SK-N-SH (cell line): ENCODE results near the gene NAXD. TPM values are rescaled to one million over a fixed set of nuclear protein-coding genes. Genes with fewer than 3 reads are reported as not detected.

Source experiments
- CTCF ChIA-PET: fragments of 300-600, 350-600 bp; formaldehyde crosslinking; extraction: SDS; loops from one replicate; lab custom pipeline; 2021; lab: Yijun Ruan, JAX
- POLR2A ChIA-PET: fragments of 350-600 bp; sonication (Branson Sonifier 250); formaldehyde crosslinking; extraction: SDS; loops from one replicate; lab custom pipeline; 2020; ENCODE audit warnings: antibody characterized with exemption, inconsistent platforms; lab: Yijun Ruan, JAX
- DNase-seq: peaks from one replicate; pipeline ENCODE4 v3.0.0; 2012
- H2AFZ ChIP-seq: fragments of 200-600 bp; sonication (generic); 2 replicates; pipeline ENCODE4 v1.8.1; 2016; ENCODE audit warnings: antibody characterized with exemption, mild to moderate bottlenecking, low read depth
- H3F3A ChIP-seq: fragments of 200-600 bp; sonication (generic); replicated peaks from 2 replicates; pipeline ENCODE3; 2016; ENCODE audit warnings: antibody characterized with exemption, mild to moderate bottlenecking; ENCODE audit not compliant: insufficient read depth
- H3K27ac ChIP-seq, 2 experiments: fragments of 200-500 bp in 1 of 2; fragments of 200-600 bp in 1 of 2; sonication (Bioruptor generic) in 1 of 2; sonication (generic), shearing (Covaris generic) in 1 of 2; 2 replicates each; pipeline versions ENCODE4 v1.5.1 to v1.6.1; 2014 to 2016; ENCODE audit warnings: low read depth in 2 of 2, inconsistent platforms in 1 of 2, low read length in 1 of 2, mild to moderate bottlenecking in 1 of 2, mixed read lengths in 1 of 2
- H3K27me3 ChIP-seq: fragments of 200-600 bp; sonication (generic), shearing (Covaris generic); 2 replicates; pipeline ENCODE4 v1.6.1; 2016; ENCODE audit warnings: mixed run types; ENCODE audit not compliant: insufficient read depth
- H3K36me3 ChIP-seq, 2 experiments: fragments of 200-500 bp in 1 of 2; fragments of 200-600 bp in 1 of 2; sonication (Bioruptor generic) in 1 of 2; sonication (generic) in 1 of 2; replicated peaks in 1 of 2; 2 replicates each; pipeline versions ENCODE3 to v1.5.1; 2014 to 2016; ENCODE audit warnings: low read length in 1 of 2, mild to moderate bottlenecking in 1 of 2; ENCODE audit not compliant: insufficient read depth in 2 of 2, control insufficient read depth in 1 of 2
- H3K4me1 ChIP-seq, 2 experiments: fragments of 200-500 bp in 1 of 2; fragments of 200-600 bp in 1 of 2; sonication (Bioruptor generic) in 1 of 2; sonication (generic), shearing (Covaris generic) in 1 of 2; 2 replicates each; pipeline versions ENCODE4 v1.5.1 to v1.6.1; 2014 to 2016; ENCODE audit warnings: low read depth in 1 of 2, low read length in 1 of 2, mixed run types in 1 of 2; ENCODE audit not compliant: insufficient read depth in 2 of 2, control insufficient read depth in 1 of 2
- H3K4me2 ChIP-seq: fragments of 200-600 bp; sonication (generic), shearing (Covaris generic); 2 replicates; pipeline ENCODE4 v1.6.1; 2017; ENCODE audit warnings: mixed run types
- H3K4me3 ChIP-seq, 2 experiments: fragments of 200-500 bp in 1 of 2; fragments of 200-600 bp in 1 of 2; sonication (Bioruptor generic) in 1 of 2; sonication (generic), shearing (Covaris generic) in 1 of 2; 2 replicates each; pipeline versions ENCODE4 v1.5.1 to v1.8.1; 2014 to 2016; ENCODE audit warnings: low read depth in 2 of 2, inconsistent platforms in 1 of 2, low read length in 1 of 2, mild to moderate bottlenecking in 1 of 2, mixed read lengths in 1 of 2, moderate library complexity in 1 of 2
- H3K79me2 ChIP-seq: fragments of 200-600 bp; sonication (generic); 2 replicates; pipeline ENCODE4 v1.8.1; 2017; ENCODE audit warnings: mild to moderate bottlenecking; ENCODE audit not compliant: insufficient read depth
- H3K9ac ChIP-seq: fragments of 200-600 bp; sonication (generic); 2 replicates; pipeline ENCODE4 v1.6.1; 2017; ENCODE audit warnings: mixed run types
- H3K9me2 ChIP-seq: fragments of 200-600 bp; sonication (generic); 2 replicates; pipeline ENCODE4 v1.6.1; 2017; ENCODE audit warnings: mixed run types
- H3K9me3 ChIP-seq: fragments of 200-600 bp; sonication (generic); 2 replicates; pipeline ENCODE4 v1.6.1; 2017; ENCODE audit warnings: mixed run types, mild to moderate bottlenecking, moderate library complexity
- H4K20me1 ChIP-seq: fragments of 200-600 bp; sonication (generic); 2 replicates; pipeline ENCODE4 v1.6.1; 2017; ENCODE audit warnings: mild to moderate bottlenecking, mixed run types; ENCODE audit not compliant: insufficient read depth
- ELF1 ChIP-seq: IDR thresholded peaks from 2 replicates; pipeline ENCODE4 v1.4.0; 2012
- EZH2phosphoT487 ChIP-seq: fragments of 200-600 bp; sonication (generic); IDR thresholded peaks from 2 replicates; pipeline ENCODE4 v1.6.1; 2017; ENCODE audit warnings: low read depth, mixed run types, mild to moderate bottlenecking, antibody characterized with exemption, moderate library complexity, borderline replicate concordance
- GATA2 ChIP-seq: sonication (generic); formaldehyde crosslinking; IDR thresholded peaks from 2 replicates; pipeline ENCODE4 v1.5.0; 2020; ENCODE audit warnings: mild to moderate bottlenecking, missing genetic modification reagents
- NRF1 ChIP-seq: IDR thresholded peaks from 2 replicates; pipeline ENCODE4 v1.6.1; 2012; ENCODE audit warnings: low read depth, mild to moderate bottlenecking, low read length
- RAD21 ChIP-seq: IDR thresholded peaks from 2 replicates; pipeline ENCODE4 v1.6.1; 2012; ENCODE audit warnings: mild to moderate bottlenecking, low read length
- RCOR1 ChIP-seq: fragments of 150-350 bp; IDR thresholded peaks from 2 replicates; pipeline ENCODE4 v1.6.1; 2017; ENCODE audit warnings: antibody characterized with exemption, low read length
- RFX5 ChIP-seq: IDR thresholded peaks from 2 replicates; pipeline ENCODE4 v1.6.1; 2012; ENCODE audit warnings: mild to moderate bottlenecking, improper control_type of control experiment, low read length
- RXRA ChIP-seq: IDR thresholded peaks from 2 replicates; pipeline ENCODE4 v1.4.0; 2012; ENCODE audit warnings: low read depth, mild to moderate bottlenecking, borderline replicate concordance
- SMC3 ChIP-seq: IDR thresholded peaks from 2 replicates; pipeline ENCODE4 v1.6.1; 2012; ENCODE audit warnings: low read depth, low read length, improper control_type of control experiment
- TAF1 ChIP-seq: IDR thresholded peaks from 2 replicates; pipeline ENCODE4 v1.6.1; 2012; ENCODE audit warnings: low read depth, mild to moderate bottlenecking, low read length, moderate library complexity, borderline replicate concordance
- TCF12 ChIP-seq: IDR thresholded peaks from 2 replicates; pipeline ENCODE4 v1.4.0; 2012
- TEAD4 ChIP-seq: IDR thresholded peaks from 2 replicates; pipeline ENCODE4 v1.4.0; 2012; ENCODE audit warnings: mild to moderate bottlenecking, borderline replicate concordance; ENCODE audit not compliant: insufficient read depth
- WGBS: methylation state at CpG from one replicate; pipeline ENCODE4 v1.1.6; 2017; ENCODE audit warnings: low lambda C conversion rate; 5-methylcytosine and 5-hydroxymethylcytosine counted together
- polyA plus RNA-seq, 3 experiments: library from polyadenylated mRNA; depleted of rRNA; stranded (reverse); fragments of >200 nt; gene quantifications; 2 replicates each; pipeline ENCODE4 v1.2.3, GENCODE V29; 2012
- TF ChIP-seq, protein P1 (sequence below): fragments of 150-350 bp; IDR thresholded peaks from 2 replicates; pipeline ENCODE4 v1.6.1; 2016; ENCODE audit warnings: mild to moderate bottlenecking, low read depth, low read length
- TF ChIP-seq, protein P2 (sequence below): fragments of 150-350 bp; IDR thresholded peaks from 2 replicates; pipeline ENCODE4 v1.6.1; 2017; ENCODE audit warnings: antibody characterized with exemption, low read length, low read depth, borderline replicate concordance
- TF ChIP-seq, protein P3 (sequence below): IDR thresholded peaks from 2 replicates; pipeline ENCODE4; 2012
- TF ChIP-seq, protein P4 (sequence below): IDR thresholded peaks from 2 replicates; pipeline ENCODE4 v1.4.0; 2012; ENCODE audit warnings: low read depth, borderline replicate concordance

The NAXD gene
- polyA plus RNA-seq, 1 of the 3 experiments (the other 2 are of a cell fraction): 32.4 TPM

GRCh38 chr13:110652764-110653163 lies 37.4 kb downstream of the NAXD start:
- no peak overlapping the region for H3K9ac ChIP-seq
- H3F3A ChIP-seq: no peaks in the 10 kb centered on the region
- no peak overlapping the region for H2AFZ ChIP-seq
- CTCF ChIA-PET: interaction anchor here (1.7 kb wide), 1 partner anchor 10 kb away, joined by 4 read pairs; no protein-coding TSS in a partner anchor
- TF ChIP-seq, protein P1, sequence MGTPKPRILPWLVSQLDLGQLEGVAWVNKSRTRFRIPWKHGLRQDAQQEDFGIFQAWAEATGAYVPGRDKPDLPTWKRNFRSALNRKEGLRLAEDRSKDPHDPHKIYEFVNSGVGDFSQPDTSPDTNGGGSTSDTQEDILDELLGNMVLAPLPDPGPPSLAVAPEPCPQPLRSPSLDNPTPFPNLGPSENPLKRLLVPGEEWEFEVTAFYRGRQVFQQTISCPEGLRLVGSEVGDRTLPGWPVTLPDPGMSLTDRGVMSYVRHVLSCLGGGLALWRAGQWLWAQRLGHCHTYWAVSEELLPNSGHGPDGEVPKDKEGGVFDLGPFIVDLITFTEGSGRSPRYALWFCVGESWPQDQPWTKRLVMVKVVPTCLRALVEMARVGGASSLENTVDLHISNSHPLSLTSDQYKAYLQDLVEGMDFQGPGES: no peak
- TF ChIP-seq RXRA (no peak), RAD21 (no peak), RCOR1 (no peak), NRF1 (no peak), EZH2phosphoT487 (no peak), RFX5 (no peak), ELF1 (no peak), TEAD4 (no peak), TCF12 (no peak), GATA2 (no peak), SMC3 (no peak), TAF1 (no peak)
- TF ChIP-seq, protein P2, sequence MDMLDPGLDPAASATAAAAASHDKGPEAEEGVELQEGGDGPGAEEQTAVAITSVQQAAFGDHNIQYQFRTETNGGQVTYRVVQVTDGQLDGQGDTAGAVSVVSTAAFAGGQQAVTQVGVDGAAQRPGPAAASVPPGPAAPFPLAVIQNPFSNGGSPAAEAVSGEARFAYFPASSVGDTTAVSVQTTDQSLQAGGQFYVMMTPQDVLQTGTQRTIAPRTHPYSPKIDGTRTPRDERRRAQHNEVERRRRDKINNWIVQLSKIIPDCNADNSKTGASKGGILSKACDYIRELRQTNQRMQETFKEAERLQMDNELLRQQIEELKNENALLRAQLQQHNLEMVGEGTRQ: no peak
- TF ChIP-seq, protein P3, sequence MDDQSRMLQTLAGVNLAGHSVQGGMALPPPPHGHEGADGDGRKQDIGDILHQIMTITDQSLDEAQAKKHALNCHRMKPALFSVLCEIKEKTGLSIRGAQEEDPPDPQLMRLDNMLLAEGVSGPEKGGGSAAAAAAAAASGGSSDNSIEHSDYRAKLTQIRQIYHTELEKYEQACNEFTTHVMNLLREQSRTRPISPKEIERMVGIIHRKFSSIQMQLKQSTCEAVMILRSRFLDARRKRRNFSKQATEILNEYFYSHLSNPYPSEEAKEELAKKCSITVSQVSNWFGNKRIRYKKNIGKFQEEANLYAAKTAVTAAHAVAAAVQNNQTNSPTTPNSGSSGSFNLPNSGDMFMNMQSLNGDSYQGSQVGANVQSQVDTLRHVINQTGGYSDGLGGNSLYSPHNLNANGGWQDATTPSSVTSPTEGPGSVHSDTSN: no peak
- TF ChIP-seq, protein P4, sequence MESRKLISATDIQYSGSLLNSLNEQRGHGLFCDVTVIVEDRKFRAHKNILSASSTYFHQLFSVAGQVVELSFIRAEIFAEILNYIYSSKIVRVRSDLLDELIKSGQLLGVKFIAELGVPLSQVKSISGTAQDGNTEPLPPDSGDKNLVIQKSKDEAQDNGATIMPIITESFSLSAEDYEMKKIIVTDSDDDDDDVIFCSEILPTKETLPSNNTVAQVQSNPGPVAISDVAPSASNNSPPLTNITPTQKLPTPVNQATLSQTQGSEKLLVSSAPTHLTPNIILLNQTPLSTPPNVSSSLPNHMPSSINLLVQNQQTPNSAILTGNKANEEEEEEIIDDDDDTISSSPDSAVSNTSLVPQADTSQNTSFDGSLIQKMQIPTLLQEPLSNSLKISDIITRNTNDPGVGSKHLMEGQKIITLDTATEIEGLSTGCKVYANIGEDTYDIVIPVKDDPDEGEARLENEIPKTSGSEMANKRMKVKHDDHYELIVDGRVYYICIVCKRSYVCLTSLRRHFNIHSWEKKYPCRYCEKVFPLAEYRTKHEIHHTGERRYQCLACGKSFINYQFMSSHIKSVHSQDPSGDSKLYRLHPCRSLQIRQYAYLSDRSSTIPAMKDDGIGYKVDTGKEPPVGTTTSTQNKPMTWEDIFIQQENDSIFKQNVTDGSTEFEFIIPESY: no peak
- no peak overlapping the region for H3K4me3 ChIP-seq
- DNase-seq: no peak
- no peak overlapping the region for H3K27ac ChIP-seq
- H3K4me1 ChIP-seq: peaks cover 0 to 4% of the 10 kb centered on the region in 2 experiments; a peak in 1 of 4 replicates
- POLR2A ChIA-PET: no interaction called here
- no peaks in the 10 kb centered on the region for H3K9me2 ChIP-seq
- H3K79me2 ChIP-seq: no peaks in the 10 kb centered on the region
- H3K27me3 ChIP-seq: no peaks in the 10 kb centered on the region
- no peaks in the 10 kb centered on the region for H3K9me3 ChIP-seq
- H3K4me2 ChIP-seq: no peak overlapping the region
- 82% methylated on average over 9 of the region's 10 CpGs for WGBS
- H4K20me1 ChIP-seq: no peaks in the 10 kb centered on the region
- peaks cover 4 to 19% of the 10 kb centered on the region in 2 experiments for H3K36me3 ChIP-seq
